ENCODE results near the gene ITPKB.
"Not testable (repeated sequence)": the region's sequence is repeated elsewhere in the genome, so short reads cannot be mapped to it uniquely, and the experiment has no call there.

The ITPKB gene

DNA sequence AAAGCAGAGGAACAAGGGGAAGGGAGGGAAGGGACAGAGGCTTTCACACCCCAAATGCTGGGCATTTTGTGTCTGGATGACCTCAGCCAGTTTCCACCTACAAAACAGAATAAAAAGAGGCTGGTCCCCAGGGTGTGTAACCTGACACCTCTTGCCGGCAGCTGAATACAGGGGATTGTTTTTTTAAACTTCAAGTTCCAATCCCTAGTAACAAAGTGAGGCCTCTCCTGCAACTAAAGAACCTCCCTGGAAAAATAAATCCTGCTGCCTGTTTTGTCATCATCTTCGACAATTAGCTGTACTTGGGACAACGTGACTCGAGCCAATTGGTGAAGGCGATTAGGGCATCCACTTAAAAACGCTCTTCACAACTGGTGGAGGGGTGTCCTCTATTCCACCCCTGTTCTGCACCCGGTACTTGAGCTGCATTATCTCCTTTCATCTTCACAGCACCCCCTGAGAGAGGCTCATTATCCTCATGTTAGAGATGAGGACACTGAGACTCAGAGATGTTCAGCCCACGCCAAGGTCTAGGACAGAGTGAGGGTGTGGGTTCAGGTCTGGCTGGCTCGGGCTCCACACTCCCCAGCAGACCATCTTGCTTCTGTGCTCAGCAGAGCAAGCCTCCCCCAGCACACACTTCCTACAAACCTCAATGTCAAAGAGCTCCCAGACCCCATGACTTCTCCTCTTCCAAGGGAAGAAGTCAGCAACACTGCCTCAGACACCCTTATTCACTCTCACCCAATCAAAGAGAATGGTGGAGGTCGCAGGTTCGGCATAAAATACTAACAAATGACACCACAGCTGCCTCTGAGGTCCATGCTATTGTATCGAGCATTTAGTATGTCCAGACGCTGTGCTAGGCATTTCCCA, 15.2 kb downstream of the ITPKB start:
- Histone ChIP-seq H3K4me2 (ENCODE audit: low read depth, low read length) (no peak overlapping the region), H3K4me1 (ENCODE audit: low read length) (peaks cover 20% of the 10 kb centered on the region; the same call in 1 of the 2 replicates), H3K9me3 (replicated peaks; ENCODE audit: insufficient read depth, low read length) (no peaks in the 10 kb centered on the region), H2AFZ (ENCODE audit: low read length) (no peak overlapping the region), H4K20me1 (ENCODE audit: insufficient read depth, low read length) (0 out of 2 replicates have a peak, but pooled peaks cover 10% of the 10 kb centered on the region), H3K27ac (ENCODE audit: low read length) (no peak overlapping the region), H3F3A (ENCODE audit: insufficient read depth, low read length) (no peaks in the 10 kb centered on the region), H3K79me2 (ENCODE audit: low read length) (peaks cover 93% of the 10 kb centered on the region), H3K27me3 (replicated peaks; ENCODE audit: insufficient read depth, low read length) (no peaks in the 10 kb centered on the region), H3K9me2 (replicated peaks; ENCODE audit: insufficient read depth, low read length) (no peaks in the 10 kb centered on the region), H3K9ac (ENCODE audit: low read length) (no peak overlapping the region), H3K36me3 (replicated peaks; ENCODE audit: insufficient read depth, low read length) (peaks cover 19% of the 10 kb centered on the region), H3K4me3 (ENCODE audit: low read length) (no peak overlapping the region)
- no peak for TF ChIP-seq EZH2 (optimal IDR thresholded peaks at IDR 0.05; ENCODE audit: low read depth, low read length)
- no peak for TF ChIP-seq EZH2phosphoT487 (IDR thresholded peaks at IDR 0.05; ENCODE audit: low read length)
- TF ChIP-seq, protein P1, sequence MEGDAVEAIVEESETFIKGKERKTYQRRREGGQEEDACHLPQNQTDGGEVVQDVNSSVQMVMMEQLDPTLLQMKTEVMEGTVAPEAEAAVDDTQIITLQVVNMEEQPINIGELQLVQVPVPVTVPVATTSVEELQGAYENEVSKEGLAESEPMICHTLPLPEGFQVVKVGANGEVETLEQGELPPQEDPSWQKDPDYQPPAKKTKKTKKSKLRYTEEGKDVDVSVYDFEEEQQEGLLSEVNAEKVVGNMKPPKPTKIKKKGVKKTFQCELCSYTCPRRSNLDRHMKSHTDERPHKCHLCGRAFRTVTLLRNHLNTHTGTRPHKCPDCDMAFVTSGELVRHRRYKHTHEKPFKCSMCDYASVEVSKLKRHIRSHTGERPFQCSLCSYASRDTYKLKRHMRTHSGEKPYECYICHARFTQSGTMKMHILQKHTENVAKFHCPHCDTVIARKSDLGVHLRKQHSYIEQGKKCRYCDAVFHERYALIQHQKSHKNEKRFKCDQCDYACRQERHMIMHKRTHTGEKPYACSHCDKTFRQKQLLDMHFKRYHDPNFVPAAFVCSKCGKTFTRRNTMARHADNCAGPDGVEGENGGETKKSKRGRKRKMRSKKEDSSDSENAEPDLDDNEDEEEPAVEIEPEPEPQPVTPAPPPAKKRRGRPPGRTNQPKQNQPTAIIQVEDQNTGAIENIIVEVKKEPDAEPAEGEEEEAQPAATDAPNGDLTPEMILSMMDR (IDR thresholded peaks at IDR 0.05; ENCODE audit: low read length) = no peak
- no peak for DNase-seq

DNA sequence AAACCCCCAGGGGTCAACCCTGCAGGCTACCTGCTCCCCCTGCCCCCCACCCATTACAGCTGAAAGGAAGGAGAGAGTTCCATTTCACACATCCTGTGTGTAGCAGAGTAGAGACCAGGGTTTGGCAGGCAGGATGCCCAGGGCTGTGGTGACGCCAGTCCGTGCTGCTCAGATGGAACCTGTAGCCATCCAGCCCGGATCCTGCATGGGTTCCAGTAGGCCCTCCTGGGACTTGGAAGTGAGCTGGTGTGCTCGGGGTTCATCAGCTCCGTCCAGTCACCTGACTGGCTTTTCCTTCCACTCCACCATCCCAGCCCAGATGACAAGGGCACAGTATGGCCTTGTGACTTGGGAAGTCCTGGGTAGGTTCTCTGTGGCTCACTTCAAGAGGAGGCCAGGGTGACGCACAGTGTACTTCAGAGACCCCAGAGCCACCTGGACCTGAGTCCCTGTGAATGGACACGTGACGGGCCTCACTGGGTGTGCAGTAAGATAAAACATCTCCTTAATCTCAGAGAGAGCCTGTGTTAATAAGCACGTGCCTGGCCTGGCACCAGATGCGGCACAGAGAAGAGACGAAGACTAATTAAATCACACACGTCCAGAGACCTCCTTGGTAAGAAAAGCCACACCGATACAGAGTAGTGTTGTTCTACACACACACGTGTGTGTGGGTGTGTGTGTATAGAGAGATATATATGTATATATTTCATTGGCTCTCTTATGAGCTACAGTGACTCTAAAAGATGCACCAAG, 16.0 kb downstream of the ITPKB start:
- Histone ChIP-seq H3K9ac (ENCODE audit: low read length) (no peak overlapping the region), H3K27ac (ENCODE audit: low read length) (no peak overlapping the region), H3K9me3 (replicated peaks; ENCODE audit: insufficient read depth, low read length) (no peaks in the 10 kb centered on the region), H3K27me3 (replicated peaks; ENCODE audit: insufficient read depth, low read length) (no peaks in the 10 kb centered on the region), H3K79me2 (ENCODE audit: low read length) (peaks cover 93% of the 10 kb centered on the region), H3K36me3 (replicated peaks; ENCODE audit: insufficient read depth, low read length) (peaks cover 13% of the 10 kb centered on the region), H2AFZ (ENCODE audit: low read length) (no peak overlapping the region), H4K20me1 (ENCODE audit: insufficient read depth, low read length) (0 out of 2 replicates have a peak, but pooled peaks cover 10% of the 10 kb centered on the region), H3K4me3 (ENCODE audit: low read length) (no peak overlapping the region), H3K4me2 (ENCODE audit: low read depth, low read length) (no peak overlapping the region), H3K4me1 (ENCODE audit: low read length) (peaks cover 20% of the 10 kb centered on the region; the same call in 1 of the 2 replicates), H3K9me2 (replicated peaks; ENCODE audit: insufficient read depth, low read length) (no peaks in the 10 kb centered on the region), H3F3A (ENCODE audit: insufficient read depth, low read length) (no peaks in the 10 kb centered on the region)
- DNase-seq = no peak
- TF ChIP-seq EZH2phosphoT487 (IDR thresholded peaks at IDR 0.05; ENCODE audit: low read length) = no peak
- TF ChIP-seq, protein P1 (IDR thresholded peaks at IDR 0.05; ENCODE audit: low read length) = no peak

DNA sequence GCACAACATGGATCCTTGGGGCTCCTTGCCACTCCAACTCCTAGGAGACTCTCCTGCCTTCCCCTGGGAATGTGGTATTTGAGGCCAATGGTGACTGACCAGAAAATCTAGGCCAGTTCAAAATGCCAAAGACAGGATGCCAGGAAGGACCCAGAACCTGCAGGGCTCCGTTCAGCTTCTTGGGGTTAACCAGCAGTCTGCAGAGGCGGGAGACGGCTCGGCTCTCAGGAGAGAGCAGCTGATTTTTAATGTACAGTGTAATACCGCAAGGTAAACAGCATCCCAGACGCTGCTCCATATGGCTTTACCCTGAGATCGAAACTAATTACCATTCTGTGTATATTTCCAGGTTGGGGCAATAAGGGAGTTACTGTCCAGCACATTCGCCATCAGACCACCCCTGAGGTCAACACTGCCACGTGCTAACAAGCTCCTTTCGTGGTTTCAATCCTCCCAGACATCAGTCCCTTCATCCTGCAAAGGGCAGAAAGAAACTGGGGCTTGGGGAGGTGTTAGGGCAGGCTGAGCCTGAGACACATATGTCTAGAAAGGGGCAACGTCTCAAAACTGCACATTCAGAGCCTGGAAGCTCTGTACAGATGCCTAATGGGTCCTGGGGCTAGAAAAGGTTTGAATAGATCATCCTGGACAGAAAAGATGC, 16.7 kb downstream of the ITPKB start:
- no peak for TF ChIP-seq EZH2 (optimal IDR thresholded peaks at IDR 0.05; ENCODE audit: low read depth, low read length)
- TF ChIP-seq, protein P1 (IDR thresholded peaks at IDR 0.05; ENCODE audit: low read length) = no peak
- no peak for TF ChIP-seq EZH2phosphoT487 (IDR thresholded peaks at IDR 0.05; ENCODE audit: low read length)

DNA sequence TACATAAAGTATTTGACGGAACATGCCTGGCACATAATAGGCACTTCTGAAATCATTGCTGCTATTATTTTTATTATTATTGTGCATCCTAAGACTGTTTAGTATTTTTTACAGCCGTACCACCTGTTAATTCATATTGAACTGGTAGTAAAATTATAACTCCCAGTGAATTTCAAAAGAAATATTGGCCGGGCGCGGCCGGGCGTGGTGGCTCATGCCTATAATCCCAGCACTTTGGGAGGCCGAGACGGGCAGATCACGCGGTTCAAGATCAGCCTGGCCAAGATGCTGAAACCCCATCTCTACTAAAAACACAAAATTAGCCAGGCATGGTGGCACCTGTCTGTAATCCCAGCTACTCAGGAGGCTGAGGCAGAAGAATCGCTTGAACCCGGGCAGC, 18.5 kb downstream of the ITPKB start:
- peaks cover 90% of the 10 kb centered on the region for H3K79me2 ChIP-seq (ENCODE audit: low read length)
- H3K4me1 ChIP-seq (ENCODE audit: low read length) = not testable (repeated sequence)

More for the DNA sequence above, 16.7 kb downstream of the ITPKB start:
- Histone ChIP-seq H3K79me2 (ENCODE audit: low read length) (peaks cover 91% of the 10 kb centered on the region), H3K4me3 (ENCODE audit: low read length) (no peak overlapping the region), H3K27ac (ENCODE audit: low read length) (no peak overlapping the region), H3K27me3 (replicated peaks; ENCODE audit: insufficient read depth, low read length) (no peaks in the 10 kb centered on the region), H3F3A (ENCODE audit: insufficient read depth, low read length) (no peaks in the 10 kb centered on the region), H3K9ac (ENCODE audit: low read length) (no peak overlapping the region), H3K4me2 (ENCODE audit: low read depth, low read length) (no peak overlapping the region), H4K20me1 (ENCODE audit: insufficient read depth, low read length) (0 out of 2 replicates have a peak, but pooled peaks cover 10% of the 10 kb centered on the region), H3K36me3 (replicated peaks; ENCODE audit: insufficient read depth, low read length) (0 out of 2 replicates have a peak, but pooled peaks cover 6% of the 10 kb centered on the region), H3K9me3 (replicated peaks; ENCODE audit: insufficient read depth, low read length) (no peaks in the 10 kb centered on the region), H3K9me2 (replicated peaks; ENCODE audit: insufficient read depth, low read length) (no peaks in the 10 kb centered on the region), H3K4me1 (ENCODE audit: low read length) (peaks cover 18% of the 10 kb centered on the region; the same call in 1 of the 2 replicates), H2AFZ (ENCODE audit: low read length) (no peak overlapping the region)
- DNase-seq = no peak

More for the DNA sequence above, 18.5 kb downstream of the ITPKB start:
- H3K9me2 ChIP-seq (replicated peaks; ENCODE audit: insufficient read depth, low read length); H3K9ac ChIP-seq (ENCODE audit: low read length); H3K27me3 ChIP-seq (replicated peaks; ENCODE audit: insufficient read depth, low read length); H3K4me2 ChIP-seq (ENCODE audit: low read depth, low read length); H3K9me3 ChIP-seq (replicated peaks; ENCODE audit: insufficient read depth, low read length); DNase-seq; H3K27ac ChIP-seq (ENCODE audit: low read length); H3F3A ChIP-seq (ENCODE audit: insufficient read depth, low read length); H3K4me3 ChIP-seq (ENCODE audit: low read length); H2AFZ ChIP-seq (ENCODE audit: low read length); H3K36me3 ChIP-seq (replicated peaks; ENCODE audit: insufficient read depth, low read length); H4K20me1 ChIP-seq (ENCODE audit: insufficient read depth, low read length): not testable (repeated sequence)

Data from MM.1S (cell line).